Activated CD8-positive, alpha-beta memory T cell treated with anti-CD3 and anti-CD28 coated beads for 48 hours (primary cell): ENCODE data around the gene ZSWIM6.

Experiments
- DNase-seq, 3 experiments: peaks; one replicate each; pipeline ENCODE4 v3.0.0-alpha.2; 2020; ENCODE audit warnings: low read depth in 2 of 3, low spot score in 2 of 3

The ZSWIM6 gene

DNA sequence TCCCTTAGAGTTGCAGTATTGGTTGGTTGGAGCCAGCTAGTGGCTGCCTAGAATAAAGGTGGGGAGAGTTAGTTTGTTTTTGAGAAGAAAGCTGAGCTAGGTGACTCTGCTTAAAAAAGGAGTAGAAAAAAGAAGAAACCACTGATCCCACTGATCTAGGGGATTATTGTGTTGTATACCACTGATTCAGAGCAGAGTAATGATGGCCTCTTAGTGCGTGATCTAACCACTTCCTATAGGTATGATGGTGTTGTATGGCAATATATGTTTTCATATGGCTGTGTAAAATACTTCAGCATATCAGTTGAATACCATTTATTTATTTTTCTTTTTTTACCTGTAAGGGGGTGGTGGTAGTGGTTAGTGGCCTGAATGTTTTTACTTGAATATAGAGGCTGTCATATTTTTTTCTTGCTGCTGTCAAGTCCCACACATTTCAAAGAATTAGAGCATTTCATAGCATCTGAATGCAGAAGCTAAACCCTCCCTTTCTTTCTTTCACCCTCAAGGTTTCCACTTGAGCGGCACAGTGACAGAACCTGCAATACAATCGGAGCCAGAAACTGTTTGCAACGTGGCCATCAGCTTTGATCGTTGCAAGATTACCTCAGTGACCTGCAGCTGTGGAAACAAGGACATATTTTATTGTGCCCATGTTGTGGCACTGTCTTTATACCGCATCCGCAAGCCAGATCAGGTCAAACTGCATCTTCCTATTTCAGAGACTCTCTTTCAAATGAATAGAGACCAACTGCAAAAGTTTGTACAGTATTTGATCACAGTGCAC is 140.3 kb downstream of the ZSWIM6 start:
- no peak for DNase-seq

DNA sequence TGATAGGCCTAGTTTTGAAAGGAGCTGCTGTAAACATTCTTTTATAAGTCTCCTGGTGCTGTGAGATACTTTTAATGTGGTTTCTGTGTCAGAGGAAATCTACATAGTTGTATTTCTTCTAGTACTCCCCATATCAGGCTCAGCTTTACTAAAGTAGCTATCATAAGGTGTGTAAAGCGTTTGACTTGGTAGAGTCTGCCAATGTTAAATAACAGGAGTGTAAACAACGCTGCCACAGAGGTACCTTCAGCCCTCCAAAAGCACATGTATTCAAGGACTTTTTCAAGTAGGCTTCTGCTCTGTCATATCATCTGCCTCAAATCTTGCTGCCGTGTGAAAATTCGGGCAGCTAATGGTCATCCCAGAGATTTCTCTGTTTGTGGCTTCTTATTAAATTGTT is 142.7 kb downstream of the ZSWIM6 start:
- DNase-seq = no peak

DNA sequence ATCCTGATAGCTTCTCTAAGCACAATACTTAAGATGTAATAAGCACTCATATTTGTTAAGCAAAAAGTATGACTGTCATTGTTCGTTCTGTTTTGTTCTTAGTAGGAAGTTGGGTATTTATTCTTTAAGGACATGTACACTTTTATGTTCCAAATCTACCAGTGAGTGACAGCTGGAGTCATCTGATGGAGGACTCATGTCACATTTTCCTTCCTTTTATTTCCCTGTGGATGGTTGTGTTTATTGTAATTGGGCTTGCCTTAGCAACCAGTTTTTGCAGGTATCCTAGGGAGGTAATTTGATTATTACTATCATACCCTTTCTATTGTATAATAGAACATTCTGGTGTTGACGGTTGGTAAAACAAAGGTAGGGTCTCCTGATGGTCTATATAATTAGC is 145.7 kb downstream of the ZSWIM6 start:
- no peak for DNase-seq

DNA sequence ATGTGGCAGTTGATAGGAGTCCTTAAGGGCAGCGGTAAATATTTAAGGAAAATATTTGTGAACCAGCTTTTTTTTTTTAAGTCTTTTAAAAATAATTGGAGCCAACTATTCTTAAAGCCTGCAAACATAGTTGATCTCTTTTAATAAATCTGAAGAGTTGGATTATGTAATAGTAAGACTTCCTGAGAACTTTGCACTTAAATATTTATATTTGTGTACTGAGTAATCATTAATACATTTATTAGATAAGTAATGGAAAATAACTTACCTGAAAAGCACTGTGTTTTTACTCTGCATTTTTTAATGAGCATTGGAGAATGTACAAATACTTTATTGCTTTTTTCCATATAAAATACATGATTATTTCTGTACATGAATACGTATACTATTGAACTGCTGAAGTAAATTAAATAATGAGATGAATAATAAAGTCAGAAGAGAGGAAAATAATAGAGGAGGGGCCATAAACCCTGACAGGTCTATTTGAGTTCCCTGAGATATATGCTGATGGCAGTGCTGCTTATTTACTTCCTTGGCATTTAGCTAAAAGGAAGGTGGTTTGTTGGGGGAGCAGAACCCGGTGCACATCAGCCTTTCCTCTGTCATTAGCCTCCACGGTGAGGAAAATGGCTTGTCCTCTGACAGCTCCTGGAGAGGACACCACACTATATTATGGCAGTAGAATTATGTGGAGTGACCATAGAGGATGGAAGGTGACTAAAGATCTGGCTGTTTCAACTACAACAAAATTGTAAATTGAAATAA is 148.0 kb downstream of the ZSWIM6 start:
- DNase-seq = no peak

DNA sequence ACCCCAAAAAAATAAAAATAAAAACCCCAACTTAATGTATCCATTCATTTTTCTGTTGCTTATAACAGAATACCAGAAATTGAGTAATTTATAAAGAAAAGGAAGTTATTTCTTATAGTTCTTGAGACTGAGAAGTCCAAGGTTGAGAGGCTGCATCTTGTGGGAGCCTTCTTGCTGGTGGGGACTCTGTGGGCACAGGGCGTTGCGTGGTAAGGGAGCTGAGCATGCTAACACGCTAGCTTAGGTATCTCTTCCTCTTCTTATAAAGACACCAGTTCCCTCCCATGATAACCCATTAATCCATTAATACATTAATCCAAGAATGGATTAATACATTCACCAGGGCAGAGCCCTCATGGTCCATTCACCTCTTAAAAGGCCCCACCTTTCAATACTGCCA is 150.9 kb downstream of the ZSWIM6 start:
- DNase-seq = no peak

DNA sequence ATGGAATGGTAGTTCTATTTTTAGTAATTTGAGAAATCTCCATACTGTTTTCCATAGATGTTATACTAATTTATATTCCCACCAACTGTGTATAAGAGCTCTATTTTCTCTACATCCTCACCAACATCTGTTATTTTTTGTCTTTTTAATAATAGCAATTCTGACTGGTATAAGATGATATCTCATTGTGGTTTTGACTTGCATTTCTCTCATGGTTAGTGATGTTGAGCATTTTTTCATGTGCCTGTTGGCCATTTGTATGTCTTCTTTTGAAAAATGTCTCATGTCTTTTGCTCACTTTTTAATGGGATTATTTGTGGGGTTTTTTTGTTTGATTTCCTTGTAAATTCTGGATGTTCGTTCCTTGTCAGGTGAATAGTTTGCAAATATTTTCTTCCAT is 154.4 kb downstream of the ZSWIM6 start:
- DNase-seq = no peak

DNA sequence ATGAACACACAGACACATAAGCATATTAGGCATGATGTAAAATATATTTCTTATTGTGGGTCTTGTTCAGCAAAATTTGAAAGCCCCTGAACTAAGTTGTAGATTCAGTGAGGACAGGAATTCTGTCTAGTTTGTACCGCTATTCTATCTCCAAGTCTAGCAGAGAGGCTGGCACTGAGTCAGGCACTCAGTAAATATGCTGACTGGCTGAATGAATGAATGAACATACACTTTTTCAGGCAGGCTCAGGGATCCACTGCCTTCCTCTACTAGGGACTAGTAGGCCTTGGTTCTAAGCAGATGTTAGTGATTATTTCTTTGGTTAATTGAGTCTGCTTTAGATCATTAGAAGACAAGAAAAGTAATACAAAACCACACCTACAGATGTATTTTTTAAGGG is 157.5 kb downstream of the ZSWIM6 start:
- DNase-seq = no peak

DNA sequence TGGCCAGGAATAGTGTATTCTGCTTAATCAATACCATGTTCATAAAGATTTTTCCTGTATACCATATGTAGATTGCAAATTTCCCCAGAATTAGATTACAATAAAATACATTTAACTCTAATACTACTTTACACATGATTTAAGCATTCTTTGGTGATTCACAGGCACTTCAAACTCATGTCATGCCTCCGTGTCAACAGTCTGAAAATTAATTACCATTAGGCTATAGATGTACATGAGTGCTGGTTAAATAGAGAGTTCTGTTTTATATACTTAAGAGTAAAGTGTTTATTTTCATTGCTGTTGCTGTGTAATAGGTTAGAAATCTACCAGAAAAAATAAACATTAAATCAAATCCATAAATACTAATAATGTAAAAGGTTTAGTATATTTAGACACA is 159.8 kb downstream of the ZSWIM6 start:
- no peak for DNase-seq

DNA sequence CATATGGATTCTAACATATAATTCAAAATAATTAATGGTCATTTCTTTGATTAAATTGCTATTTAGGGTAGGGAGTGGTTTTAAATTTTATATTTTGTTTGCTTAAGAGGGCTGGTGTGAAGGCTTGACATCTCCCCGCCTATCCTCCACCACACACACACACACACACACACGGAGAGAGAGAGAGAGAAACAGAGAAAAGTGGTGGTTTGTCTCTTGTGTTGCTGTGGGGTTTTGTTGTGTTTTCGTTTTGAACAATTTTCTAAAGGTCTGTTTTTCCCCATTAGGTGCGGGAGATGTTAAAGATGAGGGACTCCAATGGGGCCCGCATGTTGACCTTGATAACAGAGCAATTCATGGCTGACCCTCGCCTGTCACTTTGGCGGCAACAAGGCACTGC is 161.9 kb downstream of the ZSWIM6 start:
- no peak for DNase-seq

DNA sequence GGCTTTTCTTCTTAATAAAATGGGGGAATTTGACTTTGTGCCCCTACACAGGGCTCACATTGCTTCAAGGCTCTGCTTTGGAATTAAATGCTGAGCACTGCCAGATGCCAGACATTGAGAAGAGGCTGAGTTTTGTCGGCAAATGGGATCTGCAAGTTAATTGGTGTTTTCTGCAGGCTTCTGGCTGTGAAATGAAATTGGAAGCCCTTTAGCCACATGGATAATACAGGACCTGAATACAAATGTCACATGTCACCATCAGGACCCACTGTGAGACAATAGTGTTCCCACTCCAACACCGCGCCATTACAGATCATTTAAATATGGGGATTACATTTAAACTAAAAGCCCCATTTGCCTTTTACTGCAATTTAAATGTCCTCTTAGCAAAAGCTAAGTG is 164.4 kb downstream of the ZSWIM6 start:
- DNase-seq = no peak

DNA sequence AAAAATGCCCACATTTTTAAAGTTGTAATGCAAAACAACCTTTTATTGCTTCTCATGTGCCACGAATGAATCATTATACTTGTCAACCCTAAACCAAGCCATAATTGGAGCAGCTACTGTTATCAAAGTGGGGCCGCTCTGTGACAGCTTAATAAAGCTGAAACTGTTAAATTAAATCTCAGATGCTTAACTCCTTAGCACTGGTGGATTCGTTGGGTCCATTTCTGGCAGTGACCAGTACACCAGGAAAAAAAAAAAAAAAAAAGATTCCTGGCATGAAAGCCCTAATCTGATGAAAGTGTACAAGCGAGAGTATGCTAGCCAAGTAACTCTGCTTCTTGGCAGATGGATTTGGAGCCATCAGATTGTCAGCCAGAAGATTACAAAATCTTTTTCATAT is 164.8 kb downstream of the ZSWIM6 start:
- no peak for DNase-seq

DNA sequence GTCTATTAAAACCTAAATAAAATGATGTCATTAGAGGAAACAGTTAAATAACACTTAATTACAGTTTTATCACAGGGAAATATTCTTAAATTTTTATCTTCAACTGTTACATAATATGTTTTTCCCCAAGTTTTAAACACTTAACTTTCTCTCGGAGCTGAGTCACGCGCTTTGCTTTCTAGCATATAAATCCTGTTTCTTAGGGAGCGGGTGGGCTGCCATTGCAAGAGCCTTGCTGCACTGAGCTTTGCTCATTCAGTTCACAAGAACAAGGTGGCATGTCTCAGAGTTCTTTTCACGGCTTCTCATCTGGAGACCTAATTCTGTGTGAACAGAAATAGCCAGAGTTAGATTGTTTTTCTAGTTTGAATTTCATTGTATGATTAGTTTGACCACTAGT is 166.1 kb downstream of the ZSWIM6 start:
- no peak for DNase-seq

DNA sequence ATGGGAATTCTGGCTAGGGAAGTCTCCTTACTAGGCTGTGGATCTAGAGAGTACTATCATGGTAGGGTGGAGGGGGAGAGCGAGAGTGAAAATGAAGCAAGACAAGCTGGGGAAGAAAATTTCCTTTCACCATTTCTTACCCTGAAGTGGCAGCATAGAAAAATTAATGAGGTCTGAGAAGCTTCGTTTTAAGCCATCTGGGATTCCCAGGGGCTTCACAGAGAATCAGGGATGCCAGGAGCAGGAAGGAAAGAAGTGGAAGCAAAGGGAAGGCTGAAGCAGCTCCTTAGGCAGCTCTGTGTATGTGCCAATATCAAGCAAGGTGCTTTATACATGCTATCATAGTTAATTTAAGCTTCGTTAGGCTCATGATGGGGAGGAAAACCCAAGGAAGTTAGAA is 169.9 kb downstream of the ZSWIM6 start:
- DNase-seq = no peak

DNA sequence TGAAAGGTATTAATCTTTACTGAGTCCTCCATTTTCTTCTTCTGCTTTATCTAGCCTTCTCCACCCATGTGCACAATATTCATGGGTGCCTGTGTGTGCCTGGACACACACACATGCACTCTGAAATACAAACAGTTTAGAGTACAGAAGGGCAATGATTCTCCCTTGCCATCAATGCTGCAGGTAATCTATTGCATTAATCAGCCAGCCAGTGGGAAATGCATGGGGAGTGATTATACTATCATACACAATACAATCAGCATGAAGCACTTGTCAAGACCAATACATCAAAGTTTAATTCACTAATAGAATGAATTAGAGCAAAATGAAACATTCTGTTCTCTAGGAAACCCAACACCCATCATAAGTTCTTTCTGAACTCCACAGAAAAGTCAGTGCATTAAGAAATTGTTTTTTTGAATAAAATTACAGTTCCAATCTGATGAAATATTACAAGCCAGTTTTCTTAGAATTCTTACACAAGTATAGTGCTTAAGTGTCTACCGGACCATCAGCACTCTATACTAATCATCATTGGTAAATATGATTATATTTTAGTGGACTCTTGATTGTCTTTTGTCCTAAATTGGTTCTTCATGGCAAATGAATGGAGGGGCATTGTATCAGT is 172.2 kb downstream of the ZSWIM6 start:
- DNase-seq = no peak

DNA sequence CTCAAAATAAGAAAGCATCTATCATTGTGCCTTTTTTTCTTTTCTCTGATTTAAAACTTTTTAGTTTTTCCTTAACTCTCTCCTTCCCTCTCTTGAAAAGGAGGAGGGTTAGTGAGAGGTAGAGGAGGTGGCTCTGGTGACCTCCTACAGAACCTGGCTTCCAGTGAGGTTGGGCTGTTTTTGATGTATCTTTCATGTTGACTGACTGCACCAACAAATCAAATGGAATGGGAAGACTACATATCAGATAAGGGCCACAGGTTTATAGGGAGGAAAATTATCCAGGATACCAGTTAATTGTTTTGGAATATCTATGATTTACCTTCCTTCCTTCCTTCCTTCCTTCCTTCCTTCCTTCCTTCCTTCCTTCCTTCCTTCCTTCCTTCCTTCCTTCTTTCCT is 173.2 kb downstream of the ZSWIM6 start:
- DNase-seq = no peak

DNA sequence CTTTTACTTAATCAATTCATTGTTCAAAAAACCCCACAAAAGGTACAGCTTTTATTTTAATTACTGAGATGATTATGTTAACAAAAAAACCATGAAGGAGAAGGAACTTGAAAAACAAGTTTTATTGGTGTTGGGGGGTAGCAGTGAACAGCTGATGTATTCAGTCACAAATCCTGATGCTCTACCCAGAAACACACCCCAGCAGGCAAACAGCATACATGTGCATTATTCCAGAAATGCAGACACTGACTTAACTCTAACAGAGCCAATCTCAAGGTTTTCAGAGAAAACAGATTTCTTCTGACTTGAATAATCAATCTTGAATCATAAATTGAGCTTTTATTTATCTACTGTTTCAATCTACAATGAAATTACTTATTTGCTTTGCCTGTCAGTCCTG is 175.2 kb downstream of the ZSWIM6 start:
- no peak for DNase-seq

DNA sequence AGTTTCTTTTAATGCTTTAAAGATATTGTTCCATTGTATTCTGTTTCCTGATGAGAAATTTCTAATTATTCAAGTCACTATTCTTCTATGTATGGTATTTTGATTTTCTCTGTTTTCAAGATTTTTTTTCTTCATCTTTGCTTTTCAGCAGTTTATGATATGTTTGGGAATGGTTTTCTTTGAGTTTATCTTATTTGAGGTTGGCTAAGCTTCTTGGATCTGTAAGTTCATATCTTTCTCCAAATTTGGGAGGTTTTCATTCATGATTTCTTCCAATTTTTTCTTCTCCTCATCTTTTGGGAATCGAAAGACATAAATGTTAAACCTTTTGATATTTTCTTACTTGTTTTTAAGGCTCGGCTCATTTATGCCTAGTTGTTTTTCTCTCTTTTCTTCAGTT is 184.9 kb downstream of the ZSWIM6 start:
- no peak for DNase-seq

DNA sequence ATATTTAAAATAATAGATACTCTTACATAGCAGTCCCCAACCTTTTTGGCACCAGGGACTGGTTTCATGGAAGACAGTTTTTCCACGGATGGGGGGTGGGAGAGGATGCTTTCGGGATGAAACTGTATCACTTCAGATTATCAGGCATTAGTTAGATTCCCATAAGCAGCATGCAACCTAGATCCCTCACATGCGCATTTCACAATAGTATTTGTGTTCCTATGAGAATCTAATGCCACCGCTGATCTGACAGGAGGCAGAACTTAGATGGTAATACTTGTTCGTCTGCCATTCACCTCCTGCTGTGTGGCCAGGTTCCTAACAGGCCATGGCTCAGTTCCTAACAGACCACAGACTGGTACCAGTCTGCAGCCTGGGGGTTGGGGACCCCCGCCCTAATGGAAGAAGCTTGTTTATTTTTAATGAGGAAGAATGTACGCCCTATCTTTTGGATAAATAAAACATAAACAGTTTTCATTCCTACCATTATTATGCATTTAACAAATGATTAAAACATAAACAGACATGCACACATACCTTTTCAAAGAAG is 187.7 kb downstream of the ZSWIM6 start:
- DNase-seq = no peak

DNA sequence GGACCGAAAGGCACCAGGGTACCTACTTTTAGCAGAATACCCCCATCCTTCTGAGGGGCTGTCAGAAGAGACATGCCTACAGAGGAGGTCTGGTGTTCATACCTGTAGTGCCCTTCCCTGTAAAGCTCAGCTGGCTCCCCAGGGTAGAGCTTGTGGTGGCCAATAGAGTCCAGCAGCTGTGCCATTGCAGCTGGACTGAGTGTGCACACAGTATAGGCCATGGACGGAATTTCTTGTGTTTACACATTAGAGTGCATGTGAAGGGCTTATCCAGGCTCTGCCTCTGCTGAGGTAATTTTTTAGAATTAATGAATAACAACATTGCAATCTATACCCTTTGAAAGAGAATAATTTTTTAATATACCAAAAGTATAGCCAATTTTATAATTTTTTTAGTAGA is 191.0 kb downstream of the ZSWIM6 start:
- DNase-seq = no peak

DNA sequence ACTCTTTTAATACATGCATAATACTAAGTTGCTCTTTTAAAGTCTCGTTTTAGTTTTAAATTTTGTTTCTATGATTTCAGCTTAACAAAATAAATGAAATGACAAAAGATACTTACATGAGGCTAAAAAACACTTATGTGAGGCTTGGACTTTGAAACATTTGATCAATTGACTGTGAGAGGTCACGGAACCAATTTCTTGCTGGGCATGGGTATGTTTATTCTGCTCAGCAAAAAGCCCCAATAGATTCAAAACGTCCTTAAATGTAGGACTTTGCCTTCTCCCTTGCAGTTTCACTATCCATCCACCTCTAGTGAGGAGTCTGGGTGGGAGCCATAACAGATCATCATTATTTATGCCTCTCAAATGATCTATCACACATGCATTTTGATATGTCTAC is 191.9 kb downstream of the ZSWIM6 start:
- no peak for DNase-seq

DNA sequence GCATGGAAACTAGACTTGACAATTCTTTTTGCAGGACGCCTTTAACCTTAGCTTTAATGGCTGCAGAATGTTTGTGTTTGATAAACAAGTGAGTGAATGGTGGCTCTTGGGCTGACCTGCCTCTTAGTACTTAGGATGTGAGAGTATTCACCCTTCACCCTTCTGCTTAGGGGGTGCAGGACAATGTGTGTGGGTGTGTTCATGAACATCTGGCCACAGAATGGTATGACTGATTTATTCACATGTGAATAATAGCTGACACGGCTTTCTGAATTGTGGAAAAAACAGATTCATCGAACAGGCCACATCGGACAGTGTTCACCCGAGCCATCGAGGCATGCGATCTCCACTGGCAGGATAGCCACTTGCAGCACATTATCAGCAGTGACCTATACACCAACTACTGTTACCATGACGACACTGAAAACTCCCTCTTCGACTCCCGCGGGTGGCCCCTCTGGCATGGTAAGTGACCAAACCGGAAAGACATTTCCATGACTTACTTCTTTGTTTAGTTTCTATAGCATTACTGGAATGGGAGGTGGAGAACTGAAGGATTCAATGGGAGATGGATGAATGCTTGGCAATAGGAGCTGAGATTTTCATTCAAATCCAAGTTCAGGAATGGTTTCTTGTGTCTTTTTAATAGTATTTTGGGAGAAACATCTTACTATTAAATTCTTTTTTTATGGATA is 193.6 kb downstream of the ZSWIM6 start:
- DNase-seq = no peak

DNA sequence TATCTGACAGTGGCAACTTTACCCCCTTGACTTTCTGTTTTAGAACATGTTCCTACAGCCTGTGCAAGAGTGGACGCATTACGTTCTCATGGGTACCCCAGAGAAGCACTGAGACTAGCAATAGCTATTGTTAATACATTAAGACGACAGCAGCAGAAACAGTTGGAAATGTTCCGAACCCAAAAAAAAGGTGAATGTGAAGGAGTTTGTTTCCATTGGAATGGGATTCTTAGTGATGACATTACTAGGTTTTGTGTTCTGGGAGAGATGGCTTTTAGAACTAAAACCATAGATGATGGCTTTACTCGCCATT is 194.1 kb downstream of the ZSWIM6 start:
- DNase-seq = no peak
